ENCODE data around the gene ENDOG. TPM values are rescaled to one million over a fixed set of nuclear protein-coding genes. Genes with fewer than 3 reads are reported as not detected.

Gene ENDOG
- total RNA-seq, 1 experiment from 2014 or later, result 25.8 TPM

GRCh38 chr9:128818839-128819715 is 777 bp downstream of the ENDOG start (continued):
- TF ChIP-seq NR2C2 (CRISPR knock-in tag; IDR thresholded peaks at IDR 0.05) (0 out of 2 replicates have a peak, but pooled peaks have one; percentile 23), ATF2 (CRISPR knock-in tag; IDR thresholded peaks at IDR 0.05; ENCODE audit: borderline replicate concordance, low read depth) (no peak), NR1H2 (CRISPR knock-in tag; IDR thresholded peaks at IDR 0.05) (no peak), TP53 (CRISPR knock-in tag; IDR thresholded peaks at IDR 0.05) (peak; percentile 87), RORB (CRISPR knock-in tag; IDR thresholded peaks at IDR 0.05) (no peak), CREB1 (CRISPR knock-in tag; IDR thresholded peaks at IDR 0.05) (peak; percentile 72; the same call in 1 of the 2 replicates), KAT7 (CRISPR knock-in tag; IDR thresholded peaks at IDR 0.05; ENCODE audit: borderline replicate concordance) (peak; percentile 37; the same call in 1 of the 2 replicates), JAZF1 (CRISPR knock-in tag; IDR thresholded peaks at IDR 0.05) (no peak), SOX15 (CRISPR knock-in tag; IDR thresholded peaks at IDR 0.05) (no peak), E2F1 (CRISPR knock-in tag; IDR thresholded peaks at IDR 0.05) (peak; percentile 66; the same call in 1 of the 2 replicates), CDX4 (CRISPR knock-in tag; IDR thresholded peaks at IDR 0.05; ENCODE audit: borderline replicate concordance) (no peak), E2F4 (CRISPR knock-in tag; IDR thresholded peaks at IDR 0.05; ENCODE audit: borderline replicate concordance, low read depth) (peak; percentile 69; the same call in 1 of the 2 replicates), ZNF281 (CRISPR knock-in tag; IDR thresholded peaks at IDR 0.05) (no peak), ZSCAN18 (CRISPR knock-in tag; IDR thresholded peaks at IDR 0.05) (no peak), ATF1 (CRISPR knock-in tag; IDR thresholded peaks at IDR 0.05) (peak; percentile 67; the same call in 1 of the 2 replicates), JUN (CRISPR knock-in tag; IDR thresholded peaks at IDR 0.05) (no peak; the same call in 1 of the 2 replicates), PRDM15 (CRISPR knock-in tag; IDR thresholded peaks at IDR 0.05) (no peak), FOXK1 (CRISPR knock-in tag; IDR thresholded peaks at IDR 0.05) (peak; percentile 43; the same call in 1 of the 2 replicates), SP1 (CRISPR knock-in tag; conservative IDR thresholded peaks at IDR 0.05) (no peak), ESRRA (CRISPR knock-in tag; IDR thresholded peaks at IDR 0.05; ENCODE audit: borderline replicate concordance) (no peak; the same call in 1 of the 2 replicates), HMGA2 (CRISPR knock-in tag; IDR thresholded peaks at IDR 0.05) (no peak), TEAD1 (CRISPR knock-in tag; IDR thresholded peaks at IDR 0.05) (no peak), CTCF (IDR thresholded peaks at IDR 0.05) (no peak), ZNF423 (CRISPR knock-in tag; IDR thresholded peaks at IDR 0.05) (no peak; the same call in 1 of the 2 replicates)

Data from WTC11 (cell line).